Inflammatory macrophage (primary cell): ENCODE measurements around the gene DMAC2L.
"Not testable (repeated sequence)": the region's sequence is repeated elsewhere in the genome, so short reads cannot be mapped to it uniquely, and the experiment has no call there.

Experiments used
- DNase-seq, 2 donors: peaks; one replicate each; pipeline ENCODE4 v3.0.0-alpha.2; 2020 to 2022

Gene DMAC2L

GRCh38 chr14:50356283-50356682 is 44.2 kb downstream of the DMAC2L start:
- not testable (repeated sequence) for DNase-seq

GRCh38 chr14:50357124-50357523 is 45.0 kb downstream of the DMAC2L start:
- no peak for DNase-seq

GRCh38 chr14:50357753-50358395 is 45.8 kb downstream of the DMAC2L start:
- DNase-seq: no peak

- no peak for DNase-seq
These were observed 47.5 kb downstream of the DMAC2L start for GRCh38 chr14:50359631-50360030.

- DNase-seq: no peak
These were observed 48.0 kb downstream of the DMAC2L start for GRCh38 chr14:50360093-50360492.

- DNase-seq: no peak
These were observed 48.7 kb downstream of the DMAC2L start for GRCh38 chr14:50360851-50361250.

- DNase-seq: not testable (repeated sequence)
These were observed 49.6 kb downstream of the DMAC2L start for GRCh38 chr14:50361473-50362403.

- peak in 1 of 2 donors; percentile 10 for DNase-seq
These were observed 50.9 kb downstream of the DMAC2L start for GRCh38 chr14:50362764-50363713.

GRCh38 chr14:50363714-50364111 is 51.6 kb downstream of the DMAC2L start:
- DNase-seq: peak; percentile 71 to 83

GRCh38 chr14:50364792-50365191 is 52.7 kb downstream of the DMAC2L start:
- no peak for DNase-seq

GRCh38 chr14:50365572-50365971 is 53.4 kb downstream of the DMAC2L start:
- not testable (repeated sequence) for DNase-seq

GRCh38 chr14:50366115-50366514 is 54.0 kb downstream of the DMAC2L start:
- DNase-seq: no peak

GRCh38 chr14:50366589-50366988 is 54.5 kb downstream of the DMAC2L start:
- no peak for DNase-seq

GRCh38 chr14:50371546-50371945 is 59.4 kb downstream of the DMAC2L start:
- no peak for DNase-seq

- no peak for DNase-seq
These were observed 61.8 kb downstream of the DMAC2L start for GRCh38 chr14:50373959-50374358.

GRCh38 chr14:50375760-50376159 is 63.6 kb downstream of the DMAC2L start:
- no peak for DNase-seq
